Measurements from ENCODE around the gene NADSYN1. TPM values are rescaled to one million over a fixed set of nuclear protein-coding genes. Genes with fewer than 3 reads are reported as not detected.
"Not testable (repeated sequence)": the region's sequence is repeated elsewhere in the genome, so short reads cannot be mapped to it uniquely, and the experiment has no call there.

The NADSYN1 gene
- total RNA-seq, 1 experiment from 2014 or later: 79.7 TPM

- BruUV-seq (replicated peaks): no TSS peak
- intact Hi-C loops (cut with micrococcal nuclease; ENCODE audit: unreplicated experiment): no loop called here
- peak; percentile 72 for TF ChIP-seq CTCF (IDR thresholded peaks at IDR 0.05; ENCODE audit: unreplicated experiment)
- Mint-ChIP-seq H3K4me1 (ENCODE audit: low read depth, unreplicated experiment) (peaks cover 1% of the 10 kb centered on the region), H3K9me3 (ENCODE audit: low read depth, unreplicated experiment) (no peaks in the 10 kb centered on the region), H3K36me3 (ENCODE audit: insufficient read depth, unreplicated experiment) (no peaks in the 10 kb centered on the region), H3K4me3 (ENCODE audit: low read depth, unreplicated experiment) (no peak overlapping the region), H3K27me3 (ENCODE audit: unreplicated experiment) (peaks cover 13% of the 10 kb centered on the region), H3K27ac (ENCODE audit: unreplicated experiment) (no peak overlapping the region)
- DNase-seq: peak; percentile 63
- CTCF ChIA-PET: interaction anchor here (0.6 kb wide), 1 partner anchor 32 kb away, joined by 5 read pairs; no protein-coding TSS in a partner anchor
Observed at GRCh38 chr11:71420455-71421241, 32.4 kb upstream of the NADSYN1 start.

DNA sequence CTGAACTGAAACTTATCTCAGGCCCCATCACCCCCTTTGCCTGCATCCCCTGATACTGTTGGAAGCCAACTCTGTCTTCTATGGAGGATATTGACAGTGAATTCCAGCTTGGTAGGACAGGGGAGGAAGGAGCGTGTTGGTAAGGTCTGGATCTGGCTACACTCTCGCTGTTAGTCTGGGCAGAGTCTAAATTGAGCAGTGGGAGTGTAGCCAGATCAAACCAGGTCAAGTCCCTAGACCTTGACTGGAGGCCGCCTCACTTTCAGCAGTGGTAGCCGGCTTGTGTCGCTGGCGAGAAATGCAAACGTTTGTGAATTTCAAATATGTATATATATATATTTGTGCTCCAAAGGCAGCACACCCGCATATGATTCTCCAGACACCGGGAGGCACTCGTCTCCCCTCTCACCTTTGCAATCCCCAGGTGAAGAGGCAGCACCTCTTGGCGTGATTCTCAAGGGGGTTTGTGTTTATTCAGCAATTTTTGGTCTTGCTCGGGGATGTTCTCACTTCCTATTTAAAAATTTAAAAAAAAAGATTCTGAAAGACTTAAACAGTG, 31.5 kb upstream of the NADSYN1 start:
- intact Hi-C loops (cut with micrococcal nuclease; ENCODE audit: unreplicated experiment): no loop called here
- TF ChIP-seq CTCF (IDR thresholded peaks at IDR 0.05; ENCODE audit: unreplicated experiment): no peak
- Mint-ChIP-seq H3K27me3 (ENCODE audit: unreplicated experiment) (peaks cover 5% of the 10 kb centered on the region), H3K36me3 (ENCODE audit: insufficient read depth, unreplicated experiment) (peaks cover 1% of the 10 kb centered on the region), H3K27ac (ENCODE audit: unreplicated experiment) (no peak overlapping the region), H3K4me1 (ENCODE audit: low read depth, unreplicated experiment) (peaks cover 10% of the 10 kb centered on the region), H3K9me3 (ENCODE audit: low read depth, unreplicated experiment) (no peaks in the 10 kb centered on the region), H3K4me3 (ENCODE audit: low read depth, unreplicated experiment) (no peak overlapping the region)
- no TSS peak for BruUV-seq (replicated peaks)
- CTCF ChIA-PET: interaction anchor here (0.6 kb wide), 1 partner anchor 31 kb away, joined by 5 read pairs; no protein-coding TSS in a partner anchor
- no peak for DNase-seq

- H3K4me1 Mint-ChIP-seq (ENCODE audit: low read depth, unreplicated experiment): peaks cover 12% of the 10 kb centered on the region
- DNase-seq; intact Hi-C loops (cut with micrococcal nuclease; ENCODE audit: unreplicated experiment); H3K9me3 Mint-ChIP-seq (ENCODE audit: low read depth, unreplicated experiment); H3K27ac Mint-ChIP-seq (ENCODE audit: unreplicated experiment); H3K4me3 Mint-ChIP-seq (ENCODE audit: low read depth, unreplicated experiment); CTCF ChIA-PET; H3K27me3 Mint-ChIP-seq (ENCODE audit: unreplicated experiment); H3K36me3 Mint-ChIP-seq (ENCODE audit: insufficient read depth, unreplicated experiment); BruUV-seq (replicated peaks): not testable (repeated sequence)
Observed at GRCh38 chr11:71422318-71422717, 30.7 kb upstream of the NADSYN1 start.

DNA sequence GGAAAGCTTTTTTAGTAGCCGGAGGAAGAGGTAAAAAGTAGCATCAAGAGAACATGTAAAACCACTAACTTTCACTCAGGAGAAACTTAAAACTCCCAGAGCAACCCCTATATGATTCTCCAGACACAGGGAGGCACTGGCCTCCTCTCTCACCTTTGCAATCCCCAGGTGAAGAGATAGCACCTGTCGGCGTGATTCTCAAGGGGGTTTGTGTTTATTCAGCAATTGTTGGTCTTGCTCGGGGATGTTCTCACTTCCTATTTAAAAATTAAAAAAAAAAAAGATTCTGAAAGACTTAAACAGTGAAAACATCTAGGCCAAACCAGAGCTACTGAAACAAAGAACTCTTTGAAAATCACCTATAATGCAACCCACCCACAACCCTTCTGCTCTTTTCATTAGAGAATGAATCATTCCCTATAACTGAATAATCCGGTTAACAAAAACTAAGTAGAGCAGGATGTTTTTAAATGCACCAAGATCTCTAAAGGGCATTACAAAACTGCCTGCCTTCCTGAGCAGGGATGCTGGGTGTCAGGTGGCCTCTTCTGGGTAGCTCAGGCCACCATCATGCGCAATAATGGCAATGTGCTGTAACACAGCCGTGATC, 29.7 kb upstream of the NADSYN1 start:
- H3K36me3 Mint-ChIP-seq (ENCODE audit: insufficient read depth, unreplicated experiment): peaks cover 5% of the 10 kb centered on the region
- no peak for TF ChIP-seq CTCF (IDR thresholded peaks at IDR 0.05; ENCODE audit: unreplicated experiment)
- no peak overlapping the region for H3K27ac Mint-ChIP-seq (ENCODE audit: unreplicated experiment)
- no peak for DNase-seq
- CTCF ChIA-PET: interaction anchor here (0.5 kb wide), 1 partner anchor 39 kb away, joined by 7 read pairs; no protein-coding TSS in a partner anchor
- peaks cover 12% of the 10 kb centered on the region for H3K4me1 Mint-ChIP-seq (ENCODE audit: low read depth, unreplicated experiment)
- H3K27me3 Mint-ChIP-seq (ENCODE audit: unreplicated experiment): no peaks in the 10 kb centered on the region
- no TSS peak for BruUV-seq (replicated peaks)
- H3K4me3 Mint-ChIP-seq (ENCODE audit: low read depth, unreplicated experiment): no peak overlapping the region
- no peaks in the 10 kb centered on the region for H3K9me3 Mint-ChIP-seq (ENCODE audit: low read depth, unreplicated experiment)
- intact Hi-C loops (cut with micrococcal nuclease; ENCODE audit: unreplicated experiment): no loop called here
